ENCODE data around the gene UBA6. TPM values are rescaled to one million over a fixed set of nuclear protein-coding genes. Genes with fewer than 3 reads are reported as not detected.
"Not testable (repeated sequence)": the region's sequence is repeated elsewhere in the genome, so short reads cannot be mapped to it uniquely, and the experiment has no call there.

Gene UBA6
- total RNA-seq, 2 donors from 2014 or later = 88.4 to 98.6 TPM

DNA sequence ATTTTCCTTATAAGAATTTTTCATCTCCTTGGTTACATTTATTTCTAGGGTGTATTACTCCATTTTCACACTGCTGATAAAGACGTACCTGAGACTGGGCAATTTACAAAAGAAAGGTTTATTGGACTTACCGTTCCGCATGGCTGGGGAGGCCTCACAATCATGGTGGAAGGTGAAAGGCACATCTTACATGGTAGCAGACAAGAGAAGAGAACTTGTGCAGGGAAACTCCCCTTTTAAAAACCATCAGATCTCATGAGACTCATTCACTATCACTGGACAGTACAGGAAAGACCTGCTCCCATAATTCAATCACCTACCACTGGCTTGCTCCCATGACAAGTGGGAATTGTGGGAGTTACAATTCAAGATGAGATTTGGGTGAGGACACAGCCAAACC, 5.7 kb upstream of the UBA6 start:
- not testable (repeated sequence) for H3K4me3 Mint-ChIP-seq

DNA sequence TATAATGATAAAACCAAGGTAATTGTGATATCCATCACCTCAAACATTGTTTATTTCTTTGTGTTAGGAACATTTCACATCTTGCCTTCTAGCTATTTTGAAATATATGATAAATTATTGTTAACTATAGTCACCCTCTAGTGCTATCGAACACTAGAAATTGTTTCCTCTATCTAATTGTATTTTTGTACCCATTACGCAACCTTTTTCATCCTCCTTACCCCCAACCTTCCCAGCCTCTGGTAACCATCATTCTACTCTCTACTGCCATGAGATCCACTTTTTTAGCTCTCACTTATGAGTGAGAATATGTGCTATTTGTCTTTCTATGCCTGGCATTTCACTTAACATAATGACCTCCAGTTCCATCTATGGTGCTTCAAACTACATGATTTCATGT, 3.9 kb upstream of the UBA6 start:
- ATAC-seq (replicated peaks in 1 of 2) (no peak), DNase-seq (no peak)
- Mint-ChIP-seq H3K4me1 (ENCODE audit: low read depth) (peaks cover 38% of the 10 kb centered on the region), H3K27ac (no peak overlapping the region), H3K4me3 (peak overlapping the region in 1 of 2 donors; percentile 24), H3K9me3 (peaks cover 6 to 7% of the 10 kb centered on the region in 2 donors), H3K36me3 (ENCODE audit: insufficient read depth in 2 of 2) (peaks cover 17 to 44% of the 10 kb centered on the region in 2 donors), H3K27me3 (ENCODE audit: low read depth) (no peaks in the 10 kb centered on the region)

More for the DNA sequence above, 5.7 kb upstream of the UBA6 start:
- not testable (repeated sequence) for H3K27ac Mint-ChIP-seq; ATAC-seq (replicated peaks in 1 of 2); DNase-seq; H3K27me3 Mint-ChIP-seq (ENCODE audit: low read depth); H3K9me3 Mint-ChIP-seq
- Mint-ChIP-seq H3K36me3 (ENCODE audit: insufficient read depth in 2 of 2) (peaks cover 15 to 39% of the 10 kb centered on the region in 2 donors), H3K4me1 (ENCODE audit: low read depth) (peaks cover 38% of the 10 kb centered on the region)

DNA sequence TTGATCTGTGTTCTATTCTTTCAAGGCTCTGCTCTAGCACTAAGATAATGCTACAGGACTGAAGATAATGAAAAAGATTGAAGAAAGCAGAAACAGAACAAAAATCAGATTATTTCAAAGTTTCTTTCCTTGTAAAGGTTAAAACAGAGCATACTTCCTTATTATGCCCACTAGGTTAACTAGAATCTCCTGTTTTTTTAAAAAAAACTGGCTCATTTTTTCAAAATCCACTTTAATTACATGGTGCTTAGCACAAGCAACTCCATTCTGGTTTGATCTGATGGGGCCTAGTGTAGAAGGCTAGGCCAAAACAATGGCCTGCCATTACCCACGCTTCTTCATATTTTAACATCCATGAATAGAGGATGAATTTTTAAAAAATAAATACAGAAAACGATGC, 1.2 kb upstream of the UBA6 start:
- Mint-ChIP-seq H3K4me1 (ENCODE audit: low read depth) (peaks cover 57% of the 10 kb centered on the region), H3K4me3 (peak overlapping the region; percentile 86 to 95), H3K27ac (peak overlapping the region; percentile 83), H3K9me3 (peaks cover 3 to 6% of the 10 kb centered on the region in 2 donors), H3K27me3 (ENCODE audit: low read depth) (no peaks in the 10 kb centered on the region), H3K36me3 (ENCODE audit: insufficient read depth in 2 of 2) (peaks cover 11 to 45% of the 10 kb centered on the region in 2 donors)
- ATAC-seq (replicated peaks in 1 of 2) = no peak
- DNase-seq = no peak

DNA sequence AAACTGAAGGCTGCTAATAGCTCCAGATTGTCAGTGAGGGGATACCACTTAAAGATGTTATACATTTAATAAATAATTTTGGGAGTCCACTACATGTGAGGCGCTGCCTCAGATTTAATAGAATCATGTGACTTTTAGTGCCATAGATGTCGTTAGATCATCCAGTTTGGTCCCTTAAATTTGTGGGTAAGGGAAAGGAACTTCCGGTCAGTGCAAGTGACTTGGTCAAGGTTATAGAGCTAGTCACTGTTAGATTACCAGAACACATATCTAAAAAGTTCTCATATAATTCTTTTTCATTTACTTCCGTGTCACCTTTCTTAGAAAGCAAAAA, 529 bp upstream of the UBA6 start:
- peaks cover 6 to 40% of the 10 kb centered on the region in 2 donors for H3K36me3 Mint-ChIP-seq (ENCODE audit: insufficient read depth in 2 of 2)
- peak overlapping the region; percentile 86 to 95 for H3K4me3 Mint-ChIP-seq

DNA sequence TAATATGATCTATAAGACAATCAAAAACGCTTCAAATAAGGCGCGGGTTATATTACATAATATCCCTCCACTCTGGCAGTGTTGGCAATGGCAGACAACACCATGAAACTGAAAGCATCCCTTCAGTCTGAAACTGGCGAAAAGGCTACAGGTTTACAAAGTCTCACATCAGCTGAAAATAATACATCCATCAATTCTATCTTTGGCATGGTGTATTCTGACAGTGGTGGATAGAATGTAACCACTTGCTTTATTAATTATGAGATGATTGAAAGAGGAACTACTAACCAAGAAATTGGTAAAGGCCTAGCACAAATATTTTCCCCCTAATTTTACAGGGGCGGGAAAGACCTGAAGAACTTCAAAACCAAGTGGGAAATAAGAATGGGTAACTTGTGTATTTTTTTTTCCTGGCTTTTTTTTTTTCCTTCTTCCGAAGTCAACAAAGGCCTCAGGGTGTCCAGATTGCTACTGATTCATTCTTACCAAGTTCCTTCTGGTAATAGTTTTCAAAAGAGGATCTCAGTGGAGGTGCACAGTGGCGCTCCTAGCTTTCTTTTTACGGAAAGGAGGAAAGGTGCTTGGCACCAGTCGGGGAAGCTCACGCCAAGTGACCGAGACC, 728 bp downstream of the UBA6 start:
- peak overlapping the region; percentile 86 to 95 for H3K4me3 Mint-ChIP-seq
- H3K27me3 Mint-ChIP-seq (ENCODE audit: low read depth) = no peaks in the 10 kb centered on the region
- H3K4me1 Mint-ChIP-seq (ENCODE audit: low read depth) = peaks cover 56% of the 10 kb centered on the region
- no peaks in the 10 kb centered on the region for H3K9me3 Mint-ChIP-seq
- H3K27ac Mint-ChIP-seq = peak overlapping the region; percentile 83
- H3K36me3 Mint-ChIP-seq (ENCODE audit: insufficient read depth in 2 of 2) = peaks cover 6 to 39% of the 10 kb centered on the region in 2 donors
- DNase-seq (no peak), ATAC-seq (replicated peaks in 1 of 2) (peak in 1 of 2 donors; percentile 1)

More for the DNA sequence above, 529 bp upstream of the UBA6 start:
- Mint-ChIP-seq H3K27ac (peak overlapping the region; percentile 83), H3K27me3 (ENCODE audit: low read depth) (no peaks in the 10 kb centered on the region), H3K9me3 (peaks cover 0 to 3% of the 10 kb centered on the region in 2 donors), H3K4me1 (ENCODE audit: low read depth) (peaks cover 54% of the 10 kb centered on the region)
- DNase-seq (no peak), ATAC-seq (replicated peaks in 1 of 2) (no peak)

DNA sequence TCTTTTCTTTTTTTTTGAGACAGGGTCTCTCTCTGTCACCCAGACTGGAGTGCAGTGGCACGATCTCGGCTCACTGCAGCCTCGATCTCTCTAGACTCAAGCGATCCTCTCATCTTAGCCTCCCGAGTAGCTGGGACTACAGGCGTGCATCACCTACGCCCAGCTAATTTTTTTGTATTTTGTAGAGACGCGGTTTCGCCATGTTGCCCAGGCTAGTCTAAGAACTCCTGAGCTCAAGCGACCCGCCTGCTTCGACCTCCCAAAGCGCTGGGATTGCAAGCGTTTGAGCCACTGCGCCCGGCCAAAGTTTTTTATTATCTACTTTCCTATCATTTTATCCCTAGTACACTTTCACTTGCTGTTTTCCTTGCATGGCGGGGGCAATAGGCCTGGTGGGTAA, 1.4 kb downstream of the UBA6 start:
- no peaks in the 10 kb centered on the region for H3K27me3 Mint-ChIP-seq (ENCODE audit: low read depth)
- DNase-seq (no peak), ATAC-seq (replicated peaks in 1 of 2) (no peak)
- peaks cover 50% of the 10 kb centered on the region for H3K4me1 Mint-ChIP-seq (ENCODE audit: low read depth)
- peak overlapping the region; percentile 86 to 95 for H3K4me3 Mint-ChIP-seq
- H3K27ac Mint-ChIP-seq = peak overlapping the region; percentile 83
- peaks cover 0 to 1% of the 10 kb centered on the region in 2 donors for H3K9me3 Mint-ChIP-seq
- peaks cover 9 to 39% of the 10 kb centered on the region in 2 donors for H3K36me3 Mint-ChIP-seq (ENCODE audit: insufficient read depth in 2 of 2)

DNA sequence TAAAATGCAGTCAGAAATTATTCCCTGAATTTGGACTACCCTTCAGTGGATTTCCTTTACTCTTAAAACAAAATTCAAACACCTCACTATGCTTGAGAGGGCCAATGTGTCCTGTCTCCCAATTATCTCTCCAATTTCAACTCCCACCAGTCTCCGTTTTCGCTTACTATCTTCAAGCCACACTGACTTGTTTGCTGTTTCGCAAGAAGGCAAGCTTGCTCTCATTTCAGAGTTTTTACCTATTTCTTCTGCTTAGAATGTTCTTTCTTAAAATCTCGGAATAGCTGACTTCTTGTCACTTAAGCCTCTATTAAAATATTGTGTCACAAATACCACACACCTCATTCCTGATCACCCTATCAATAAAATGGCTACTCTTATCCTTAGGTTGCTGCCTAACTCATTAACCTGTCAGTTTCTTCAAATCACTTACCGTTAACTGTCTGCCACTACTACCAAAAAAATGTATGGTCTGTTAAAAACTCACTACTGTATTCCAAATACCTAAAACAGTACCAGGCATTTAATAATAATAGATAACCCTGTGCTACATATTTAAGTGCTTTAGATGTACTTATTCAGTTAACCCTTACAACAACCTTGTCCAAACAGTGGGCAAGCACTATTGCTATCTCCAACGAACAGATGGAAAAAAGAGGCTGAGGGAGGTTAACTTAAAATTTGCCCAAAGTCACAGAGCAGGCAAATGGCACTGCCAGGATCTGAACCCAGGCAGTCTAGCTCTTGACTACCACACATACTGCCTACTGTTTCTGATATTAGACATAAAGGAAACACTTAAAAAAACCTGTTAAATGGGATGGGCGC, 2.9 kb downstream of the UBA6 start:
- Mint-ChIP-seq H3K4me3 (peak overlapping the region in 1 of 2 donors; percentile 1), H3K36me3 (ENCODE audit: insufficient read depth in 2 of 2) (peaks cover 5 to 29% of the 10 kb centered on the region in 2 donors), H3K27me3 (ENCODE audit: low read depth) (no peaks in the 10 kb centered on the region), H3K9me3 (peaks cover 0 to 1% of the 10 kb centered on the region in 2 donors), H3K27ac (no peak overlapping the region), H3K4me1 (ENCODE audit: low read depth) (peaks cover 37% of the 10 kb centered on the region)
- DNase-seq (no peak), ATAC-seq (replicated peaks in 1 of 2) (no peak)

DNA sequence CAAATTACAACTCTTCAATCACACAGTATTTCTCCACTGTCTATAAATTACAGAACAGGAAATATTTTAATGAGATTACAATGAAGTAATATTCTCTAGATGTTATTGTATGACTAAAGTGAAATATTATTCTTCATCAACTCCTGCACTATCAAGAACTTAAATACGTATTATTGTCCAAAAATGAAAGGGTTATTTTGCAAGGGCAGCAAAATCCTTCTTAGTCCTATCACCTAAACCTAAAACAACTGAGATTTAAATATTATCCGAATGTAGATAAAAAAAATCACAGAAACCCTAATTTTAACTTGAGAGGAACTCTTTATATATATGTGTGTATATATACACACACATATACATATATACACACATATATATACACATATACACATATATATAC, 4.9 kb downstream of the UBA6 start:
- peaks cover 30% of the 10 kb centered on the region for H3K4me1 Mint-ChIP-seq (ENCODE audit: low read depth)
- ATAC-seq (replicated peaks in 1 of 2) (no peak), DNase-seq (no peak)
- H3K36me3 Mint-ChIP-seq (ENCODE audit: insufficient read depth in 2 of 2) = peaks cover 12 to 42% of the 10 kb centered on the region in 2 donors
- H3K4me3 Mint-ChIP-seq = no peak overlapping the region
- H3K9me3 Mint-ChIP-seq = peaks cover 1 to 2% of the 10 kb centered on the region in 2 donors
- no peaks in the 10 kb centered on the region for H3K27me3 Mint-ChIP-seq (ENCODE audit: low read depth)
- H3K27ac Mint-ChIP-seq = no peak overlapping the region

DNA sequence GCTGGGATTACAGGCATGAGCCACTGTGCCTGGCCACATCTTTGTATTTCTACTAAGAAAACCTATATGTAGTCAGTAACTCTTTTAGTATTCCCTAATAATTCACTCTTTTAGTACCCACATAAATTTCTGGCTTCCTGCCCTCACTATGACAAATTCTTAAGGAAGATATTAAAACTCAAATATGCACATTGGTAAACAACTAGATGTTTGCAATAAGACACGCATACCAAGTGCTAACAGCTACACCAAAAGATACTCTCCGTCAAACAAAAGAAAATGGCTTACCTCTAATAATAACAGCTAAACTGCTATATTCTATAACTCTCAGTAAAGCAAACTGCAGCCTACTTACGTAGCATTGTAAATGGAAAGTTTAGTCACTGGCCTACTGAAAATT, 6.3 kb downstream of the UBA6 start:
- Mint-ChIP-seq H3K9me3 (peaks cover 1 to 3% of the 10 kb centered on the region in 2 donors), H3K4me1 (ENCODE audit: low read depth) (peaks cover 36% of the 10 kb centered on the region), H3K4me3 (no peak overlapping the region), H3K36me3 (ENCODE audit: insufficient read depth in 2 of 2) (peaks cover 14 to 48% of the 10 kb centered on the region in 2 donors), H3K27ac (no peak overlapping the region), H3K27me3 (ENCODE audit: low read depth) (no peaks in the 10 kb centered on the region)
- ATAC-seq (replicated peaks in 1 of 2) (no peak), DNase-seq (no peak)

DNA sequence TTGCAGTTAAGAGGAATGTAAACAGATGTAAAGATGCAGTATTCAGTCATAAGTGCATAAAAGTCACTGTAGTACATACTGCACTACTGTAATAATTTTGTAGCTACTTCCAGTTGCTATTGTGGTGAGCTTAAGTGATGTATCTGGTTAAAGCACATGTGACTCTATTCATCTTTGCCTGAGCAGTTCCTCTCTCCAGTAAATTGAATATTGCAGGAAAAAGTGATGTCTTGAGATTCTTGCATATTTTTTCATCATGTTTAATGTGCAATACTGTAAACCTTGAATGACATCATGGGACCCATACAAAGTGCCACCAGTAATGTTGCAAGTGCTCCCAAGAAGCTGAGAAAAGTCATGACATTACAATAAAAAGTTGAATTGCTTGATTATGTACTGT, 9.6 kb downstream of the UBA6 start:
- no peak for DNase-seq
- no peaks in the 10 kb centered on the region for H3K27me3 Mint-ChIP-seq (ENCODE audit: low read depth)
- no peak overlapping the region for H3K4me3 Mint-ChIP-seq
- ATAC-seq (replicated peaks in 1 of 2) = no peak
- H3K36me3 Mint-ChIP-seq (ENCODE audit: insufficient read depth in 2 of 2) = peaks cover 16 to 44% of the 10 kb centered on the region in 2 donors
- peaks cover 1 to 3% of the 10 kb centered on the region in 2 donors for H3K9me3 Mint-ChIP-seq
- peaks cover 22% of the 10 kb centered on the region for H3K4me1 Mint-ChIP-seq (ENCODE audit: low read depth)
- no peak overlapping the region for H3K27ac Mint-ChIP-seq

DNA sequence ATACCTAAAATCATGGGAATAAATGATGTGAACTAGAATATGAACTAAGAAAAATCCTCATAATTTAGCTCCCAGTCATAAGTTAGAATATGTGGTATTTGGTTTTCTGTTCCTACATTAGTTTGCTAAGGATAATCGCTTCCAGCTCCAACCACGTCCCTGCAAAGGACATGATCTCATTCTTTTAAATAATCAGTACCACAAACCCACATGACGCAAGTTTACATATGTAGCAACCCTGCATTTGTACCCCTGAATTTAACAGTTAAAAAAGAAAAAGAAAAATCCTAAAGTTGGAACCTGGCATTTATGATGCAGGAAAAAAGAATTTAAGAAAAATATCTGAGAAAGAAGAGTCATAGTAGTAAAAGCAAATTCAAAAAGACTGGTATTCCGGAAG, 13.3 kb downstream of the UBA6 start:
- ATAC-seq (replicated peaks in 1 of 2) = no peak
- H3K36me3 Mint-ChIP-seq (ENCODE audit: insufficient read depth in 2 of 2) = peaks cover 9 to 32% of the 10 kb centered on the region in 2 donors
- no peaks in the 10 kb centered on the region for H3K27me3 Mint-ChIP-seq (ENCODE audit: low read depth)
- H3K4me3 Mint-ChIP-seq = no peak overlapping the region
- H3K4me1 Mint-ChIP-seq (ENCODE audit: low read depth) = peaks cover 32% of the 10 kb centered on the region
- peaks cover 0 to 3% of the 10 kb centered on the region in 2 donors for H3K9me3 Mint-ChIP-seq
- peak overlapping the region; percentile 73 for H3K27ac Mint-ChIP-seq
- DNase-seq = no peak

DNA sequence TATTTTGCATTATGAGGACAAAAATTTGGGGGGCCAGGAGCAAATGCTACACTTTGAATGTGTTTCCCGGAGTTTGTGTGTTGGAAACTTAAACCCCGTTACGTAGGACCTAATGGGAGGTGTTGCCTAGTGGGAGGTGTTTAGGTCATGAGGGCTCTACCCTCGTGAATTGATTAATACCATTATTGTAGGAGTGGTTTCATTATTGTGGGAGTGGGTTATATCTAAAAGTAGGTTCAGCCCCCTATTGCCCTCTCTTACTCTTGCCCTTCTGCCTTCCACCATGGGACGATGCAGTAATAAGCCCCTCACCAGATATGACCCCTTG, 15.5 kb downstream of the UBA6 start:
- Mint-ChIP-seq H3K9me3 (peaks cover 0 to under 1% of the 10 kb centered on the region in 2 donors), H3K27me3 (ENCODE audit: low read depth) (no peaks in the 10 kb centered on the region), H3K4me3 (peak overlapping the region in 1 of 2 donors; percentile 61), H3K36me3 (ENCODE audit: insufficient read depth in 2 of 2) (peaks cover 7 to 18% of the 10 kb centered on the region in 2 donors), H3K27ac (peak overlapping the region; percentile 62), H3K4me1 (ENCODE audit: low read depth) (peaks cover 29% of the 10 kb centered on the region)
- DNase-seq = no peak
- peak in 1 of 2 donors; percentile 54 for ATAC-seq (replicated peaks in 1 of 2)

DNA sequence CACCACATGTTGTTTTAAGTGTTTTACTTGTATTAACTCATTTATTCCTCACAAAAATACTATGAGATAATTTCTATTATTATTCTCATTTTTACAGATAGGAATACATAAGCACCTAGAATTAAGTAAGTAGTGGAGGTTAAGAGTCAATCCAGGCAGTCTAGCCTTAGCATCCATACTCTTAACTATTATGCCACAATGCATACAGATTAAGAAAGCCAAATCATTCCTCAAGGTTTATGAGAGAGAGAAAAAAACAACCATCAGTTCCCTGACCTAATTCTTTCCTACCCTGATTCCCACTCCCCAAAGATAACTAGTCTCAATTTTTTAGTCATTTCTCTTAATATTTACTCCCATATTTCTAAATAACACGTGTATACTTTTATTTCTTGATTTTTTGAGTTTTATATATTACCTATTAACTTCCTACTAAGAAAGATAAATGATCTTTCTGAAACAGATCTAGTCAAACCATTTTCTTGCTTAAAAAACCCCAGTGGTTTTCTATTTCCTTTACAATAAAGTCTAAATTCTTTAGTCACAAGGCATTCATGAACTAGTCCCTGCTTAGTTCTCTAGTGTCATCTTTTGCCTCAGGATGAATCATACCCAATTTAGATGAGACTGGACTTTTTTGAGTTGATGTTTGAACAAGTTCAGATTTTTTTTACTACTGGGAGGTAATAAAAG, 16.0 kb downstream of the UBA6 start:
- Mint-ChIP-seq H3K27me3 (ENCODE audit: low read depth) (no peaks in the 10 kb centered on the region), H3K9me3 (no peaks in the 10 kb centered on the region), H3K4me1 (ENCODE audit: low read depth) (peaks cover 28% of the 10 kb centered on the region), H3K27ac (peak overlapping the region; percentile 62), H3K36me3 (ENCODE audit: insufficient read depth in 2 of 2) (peaks cover 6 to 15% of the 10 kb centered on the region in 2 donors), H3K4me3 (peak overlapping the region in 1 of 2 donors; percentile 61)
- ATAC-seq (replicated peaks in 1 of 2) = peak in 1 of 2 donors; percentile 95
- DNase-seq = no peak
